ENCODE measurements around the gene DNAL1.

GRCh38 chr14:73660511-73660910 lies 15.7 kb downstream of the DNAL1 start:
- no peak for TF ChIP-seq TAF1 (CRISPR knock-in tag; IDR thresholded peaks at IDR 0.05)
- TF ChIP-seq HMG20B (CRISPR knock-in tag; conservative IDR thresholded peaks at IDR 0.05): no peak
- no peak for TF ChIP-seq SUZ12 (IDR thresholded peaks at IDR 0.05; ENCODE audit: low read depth, low read length)

Measured in HepG2 (cell line).